Motor neuron (in vitro differentiated cells): ENCODE results near the gene KCNIP3. TPM values are rescaled to one million over a fixed set of nuclear protein-coding genes. Genes with fewer than 3 reads are reported as not detected.

ENCODE experiments used
- ATAC-seq, 8 experiments: fragments of 200-7000 bp; cut with Tn5 transposase; replicated peaks in 6 of 8; 2 replicates each; pipeline ENCODE4 v1.8.0; 2021; ENCODE audit warnings: mild to moderate bottlenecking in 8 of 8, moderate library complexity in 8 of 8
- H3K27ac ChIP-seq, 2 donors: fragments of 250-450 bp; sonication (Bioruptor Pico); 2 replicates each; pipeline ENCODE4 v1.9.0; 2021; ENCODE audit warnings: antibody characterized with exemption in 2 of 2, mild to moderate bottlenecking in 2 of 2, moderate library complexity in 1 of 2
- H3K4me1 ChIP-seq, 2 donors: fragments of 250-450 bp; sonication (Bioruptor Pico); replicated peaks in 1 of 2; 2 replicates each; pipeline ENCODE4 v1.6.1; 2021; ENCODE audit warnings: antibody characterized with exemption in 2 of 2, mild to moderate bottlenecking in 2 of 2, moderate library complexity in 1 of 2
- H3K4me3 ChIP-seq, 5 donors: fragments of 250-450 bp; sonication (Bioruptor Pico); 2 replicates each; pipeline ENCODE4 v1.9.0; 2021; ENCODE audit warnings: antibody characterized with exemption in 5 of 5, mild to moderate bottlenecking in 5 of 5, moderate library complexity in 4 of 5
- WGBS, 10 experiments: fragments of 450-650 bp; shearing (Covaris generic); methylation state at CpG; one replicate each; pipeline ENCODE4 v1.0.0; 2022; 5-methylcytosine and 5-hydroxymethylcytosine counted together
- in situ Hi-C, 9 experiments: fragments of 400-800 bp; cut with MboI; loops; one replicate each; pipeline ENCODE4 v1.15.0; 2021; ENCODE audit warnings: low sequenced_read_pairs in 9 of 9, low pct_unique_long_range_greater_than_20kb in 2 of 9; ENCODE audit not compliant: unreplicated experiment in 9 of 9
- total RNA-seq, 8 experiments: library from RNA; unstranded; fragments of 300-600 nt; gene quantifications; 2 replicates each; pipeline versions ENCODE4 v1.2.3 to v1.2.4, GENCODE V29; 2022

The KCNIP3 gene
- total RNA-seq, 8 experiments from 2014 or later = 0.51 to 5.3 (median 1.8) TPM

DNA sequence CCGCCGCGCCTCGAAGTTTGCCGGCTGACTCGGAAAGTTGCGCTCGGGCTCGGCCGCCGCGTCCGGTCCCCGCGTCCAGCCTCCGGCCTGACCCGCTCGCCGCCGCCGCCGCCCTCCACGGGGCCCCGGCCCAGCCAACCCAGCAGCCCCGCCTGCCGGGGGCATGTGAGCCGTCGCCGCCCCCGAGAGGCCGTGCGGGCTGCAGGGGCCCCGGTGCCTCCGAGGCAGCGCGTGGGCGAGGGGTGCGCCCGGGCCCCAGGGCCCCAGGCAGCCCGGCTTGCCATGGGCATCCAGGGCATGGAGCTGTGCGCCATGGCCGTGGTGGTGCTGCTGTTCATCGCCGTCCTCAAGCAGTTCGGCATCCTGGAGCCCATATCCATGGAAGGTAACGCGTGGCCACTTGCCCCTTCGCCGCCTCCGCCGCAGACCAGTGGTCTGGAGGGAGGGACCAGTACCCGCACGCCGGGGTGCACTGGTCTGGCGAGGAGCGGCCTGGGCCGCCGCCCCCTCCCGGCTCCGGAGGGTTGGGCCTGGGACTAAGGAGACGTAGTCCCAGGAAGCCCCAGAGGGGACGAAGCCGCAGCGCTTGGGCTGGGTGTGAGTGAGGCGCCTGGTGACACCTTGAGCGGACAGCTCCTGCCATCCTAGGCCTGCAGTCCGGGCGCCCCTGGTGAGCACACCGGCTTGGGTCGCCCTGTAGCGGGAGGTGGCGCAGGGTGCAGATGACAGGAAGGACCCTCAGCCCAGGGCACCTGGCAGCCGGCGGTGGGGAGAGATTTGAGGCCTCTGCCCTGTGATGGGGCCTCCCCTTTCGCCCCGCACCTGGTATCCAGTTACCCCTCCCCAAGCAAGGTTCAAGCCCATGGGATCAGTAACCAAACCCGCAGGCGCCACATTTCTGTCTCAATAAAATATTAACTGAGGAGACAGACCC lies 49.9 kb downstream of the KCNIP3 start:
- WGBS, 10 experiments = 10 to 100% (median 83%) methylated on average over 1 to 6 of the region's 78 CpGs; no CpG with 5 or more reads in 5 of the 10 experiments
- Histone ChIP-seq H3K4me1 (no peaks in the 10 kb centered on the region), H3K27ac (no peak overlapping the region), H3K4me3 (peak overlapping the region; percentile 35 to 39 (median 38))
- ATAC-seq = peak in 6 of 8 experiments; percentile 6 to 10 (median 8)
- in situ Hi-C loops = no loop called here

DNA sequence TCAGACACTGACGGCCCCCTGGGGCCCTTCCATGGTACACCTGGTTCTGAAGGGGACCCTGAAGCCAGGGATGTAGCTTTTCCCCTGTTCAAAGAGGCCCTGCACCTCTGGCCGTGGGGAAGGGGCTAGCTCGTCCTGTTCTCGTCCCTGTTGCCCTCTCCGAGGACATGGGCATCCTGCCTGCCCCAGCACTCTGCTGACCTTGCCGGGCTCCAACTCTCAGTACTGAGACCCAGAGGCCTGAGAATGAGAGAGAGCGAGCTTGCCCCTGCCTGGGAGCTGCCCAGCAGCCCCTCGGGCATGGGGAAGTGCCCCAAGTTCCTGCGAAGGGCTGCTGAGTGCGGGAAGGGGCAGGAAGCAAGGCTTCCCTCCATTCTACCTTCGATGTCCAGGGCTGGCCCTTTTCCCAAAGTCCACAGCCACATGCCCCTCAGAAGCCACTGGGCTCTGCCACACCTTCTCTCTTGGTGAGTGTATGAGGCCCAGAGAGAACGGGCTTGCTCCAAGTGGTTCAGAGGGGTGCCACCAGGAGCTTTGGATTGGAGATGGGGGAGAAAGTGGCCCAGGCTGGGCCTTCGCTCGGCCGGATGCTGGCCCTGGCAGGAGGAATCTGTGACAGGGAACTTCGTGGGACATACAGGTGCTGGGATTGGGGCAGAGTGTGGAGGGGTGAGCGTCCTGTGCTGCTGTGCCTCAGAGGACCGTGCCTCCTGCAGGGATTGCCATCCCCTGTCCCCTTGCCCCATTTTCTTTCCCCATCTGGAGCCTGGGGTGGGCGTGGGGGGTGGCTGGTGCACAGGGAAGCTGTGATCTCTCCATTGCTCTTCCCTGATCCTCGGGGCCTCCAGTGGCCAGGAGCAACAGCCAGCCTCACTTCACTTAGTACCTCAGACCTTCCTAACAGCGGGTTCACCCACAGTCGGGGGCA lies 50.8 kb downstream of the KCNIP3 start:
- WGBS, 10 experiments = 80 to 100% (median 100%) methylated on average over 1 to 3 of the region's 22 CpGs; no CpG with 5 or more reads in 3 of the 10 experiments
- in situ Hi-C loops = no loop called here
- Histone ChIP-seq H3K4me1 (no peaks in the 10 kb centered on the region), H3K4me3 (no peak overlapping the region), H3K27ac (no peak overlapping the region)
- no peak for ATAC-seq

DNA sequence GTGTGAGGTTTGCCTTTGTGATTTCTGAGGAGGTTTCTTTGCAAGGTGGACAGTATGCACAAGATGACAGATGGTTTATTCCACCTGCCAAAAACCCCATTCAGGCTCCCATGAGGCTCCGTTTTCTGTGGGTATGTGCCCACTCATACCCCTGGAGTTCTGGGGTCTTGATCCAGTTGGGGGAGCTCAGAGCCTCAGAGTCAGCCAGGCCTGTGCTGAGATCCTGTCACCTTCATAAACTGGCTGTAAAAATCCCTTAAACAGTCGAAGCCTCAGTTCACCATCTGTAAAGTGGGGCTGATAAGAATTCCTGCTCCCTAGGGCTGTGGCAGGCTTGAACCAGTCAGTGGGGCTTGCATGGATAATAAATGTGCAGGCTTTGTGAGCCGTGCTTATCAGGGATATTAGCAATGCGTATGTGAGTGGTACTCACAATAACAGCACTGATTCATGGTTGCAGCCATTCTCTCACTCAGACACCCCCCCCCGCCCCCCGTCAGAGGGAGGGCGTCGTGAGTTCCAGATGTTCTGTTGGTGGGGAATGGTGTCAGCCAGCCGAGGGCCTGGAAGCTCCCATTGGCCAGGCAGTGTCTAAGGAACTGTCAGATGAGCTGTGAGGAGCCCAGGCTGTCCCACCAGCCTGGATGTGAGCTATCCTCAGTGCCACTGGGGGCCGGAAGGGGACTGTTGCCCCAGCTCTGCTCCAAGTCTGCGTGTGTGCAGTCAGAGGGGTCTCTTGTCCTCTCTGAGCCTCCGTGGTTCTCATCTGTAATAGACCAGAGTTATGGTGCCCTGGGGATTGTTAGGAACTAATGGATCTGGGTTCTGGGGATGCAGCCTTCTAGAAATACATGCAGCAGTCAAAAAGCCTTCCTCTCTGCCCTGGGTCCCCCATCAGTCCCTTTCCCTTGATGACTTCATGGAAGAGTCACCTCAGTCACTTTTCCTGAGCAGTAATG lies 51.7 kb downstream of the KCNIP3 start:
- in situ Hi-C loops = no loop called here
- Histone ChIP-seq H3K27ac (no peak overlapping the region), H3K4me1 (no peaks in the 10 kb centered on the region), H3K4me3 (no peak overlapping the region)
- ATAC-seq = peak in 3 of 8 experiments; percentile 2 to 36 (median 28)
- WGBS, 10 experiments = 22 to 81% (median 61%) methylated on average over 1 to 5 of the region's 12 CpGs; no CpG with 5 or more reads in 4 of the 10 experiments

DNA sequence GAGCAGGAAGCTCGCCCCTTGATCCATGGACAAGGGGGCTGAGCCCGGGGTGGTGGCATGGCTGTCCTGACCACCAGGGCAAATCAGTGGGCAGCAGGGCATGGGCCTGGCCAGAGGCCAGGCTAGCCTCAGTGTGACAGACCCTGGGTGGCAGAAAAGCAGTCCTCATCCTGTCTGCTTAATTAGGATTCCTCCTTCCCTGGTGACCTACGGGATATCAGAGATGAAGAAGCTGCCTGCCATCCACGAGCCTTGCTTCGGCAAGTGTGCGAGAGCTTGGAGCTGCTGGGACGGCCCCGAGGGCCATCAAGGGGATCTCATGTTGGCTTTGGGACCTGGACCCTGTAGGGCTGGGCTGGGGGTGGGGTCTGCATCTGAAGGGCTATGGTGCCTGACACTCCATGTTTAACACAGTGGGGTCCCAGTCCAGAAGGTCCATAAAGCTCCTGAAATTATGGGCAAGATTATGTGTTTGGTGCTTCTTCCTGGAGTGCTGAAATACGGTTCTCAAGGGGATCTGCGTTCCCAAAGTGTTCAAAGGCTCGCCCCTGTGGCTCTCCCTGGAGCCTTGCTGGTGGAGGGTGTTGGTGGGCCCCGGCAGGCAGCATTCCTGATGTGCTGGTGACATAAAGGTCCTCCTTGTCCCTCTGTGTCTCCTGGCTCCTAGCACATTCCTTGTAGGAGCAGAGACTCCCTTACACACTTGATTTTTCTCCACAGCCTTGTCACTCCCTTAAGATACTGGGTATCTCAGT lies 52.6 kb downstream of the KCNIP3 start:
- ATAC-seq = no peak
- in situ Hi-C loops = no loop called here
- Histone ChIP-seq H3K4me3 (no peak overlapping the region), H3K27ac (no peak overlapping the region), H3K4me1 (no peaks in the 10 kb centered on the region)
- 57 to 100% (median 85%) methylated on average over 1 to 5 of the region's 12 CpGs; no CpG with 5 or more reads in 2 of the 10 experiments for WGBS, 10 experiments

DNA sequence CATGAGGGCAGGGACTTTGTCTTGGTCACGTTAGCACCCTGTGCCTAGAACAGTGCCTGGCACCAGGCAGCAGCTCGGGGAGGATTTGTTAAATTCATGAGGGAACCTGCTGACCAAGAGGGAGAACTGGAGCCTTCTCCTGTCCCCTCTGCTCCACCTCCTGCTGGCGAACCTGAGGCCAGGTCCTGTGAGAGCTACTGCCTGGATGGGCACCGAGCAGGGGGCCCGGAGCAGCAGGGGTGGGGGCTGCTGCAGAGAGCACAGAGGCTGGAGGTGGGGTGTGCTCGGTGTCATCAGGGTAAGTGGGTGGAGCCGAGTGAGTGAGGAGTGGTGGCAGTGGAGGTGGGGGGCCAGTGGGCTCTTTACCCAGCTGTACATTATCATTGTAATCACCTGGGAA lies 53.2 kb downstream of the KCNIP3 start:
- ATAC-seq = no peak
- Histone ChIP-seq H3K4me1 (no peaks in the 10 kb centered on the region), H3K27ac (no peak overlapping the region), H3K4me3 (no peak overlapping the region)
- WGBS, 10 experiments = 14 to 80% (median 20%) methylated on average over 1 to 2 of the region's 7 CpGs; no CpG with 5 or more reads in 7 of the 10 experiments
- in situ Hi-C loops = no loop called here

- in situ Hi-C loops = no loop called here
- no peak for ATAC-seq
- H3K27ac ChIP-seq = no peak overlapping the region
These were observed 53.8 kb downstream of the KCNIP3 start for GRCh38 chr2:95350774-95351597.

GRCh38 chr2:95351598-95351915 lies 54.4 kb downstream of the KCNIP3 start:
- Histone ChIP-seq H3K27ac (no peak overlapping the region), H3K4me3 (no peak overlapping the region), H3K4me1 (no peaks in the 10 kb centered on the region)
- WGBS, 10 experiments = 46 to 100% (median 83%) methylated on average over 1 to 4 of the region's 4 CpGs; no CpG with 5 or more reads in 3 of the 10 experiments
- in situ Hi-C loops = no loop called here
- ATAC-seq = no peak

More at GRCh38 chr2:95350774-95351597, 53.8 kb downstream of the KCNIP3 start:
- Histone ChIP-seq H3K4me1 (no peaks in the 10 kb centered on the region), H3K4me3 (no peak overlapping the region)
- WGBS, 10 experiments = 76 to 100% (median 85%) methylated on average over 1 to 4 of the region's 13 CpGs; no CpG with 5 or more reads in 2 of the 10 experiments

- ATAC-seq = no peak
- Histone ChIP-seq H3K4me1 (no peaks in the 10 kb centered on the region), H3K4me3 (no peak overlapping the region), H3K27ac (no peak overlapping the region)
- in situ Hi-C loops = no loop called here
- no CpG with 5 or more reads among the region's 6 CpGs for WGBS, 10 experiments
These were observed 55.3 kb downstream of the KCNIP3 start for GRCh38 chr2:95352310-95353054.

DNA sequence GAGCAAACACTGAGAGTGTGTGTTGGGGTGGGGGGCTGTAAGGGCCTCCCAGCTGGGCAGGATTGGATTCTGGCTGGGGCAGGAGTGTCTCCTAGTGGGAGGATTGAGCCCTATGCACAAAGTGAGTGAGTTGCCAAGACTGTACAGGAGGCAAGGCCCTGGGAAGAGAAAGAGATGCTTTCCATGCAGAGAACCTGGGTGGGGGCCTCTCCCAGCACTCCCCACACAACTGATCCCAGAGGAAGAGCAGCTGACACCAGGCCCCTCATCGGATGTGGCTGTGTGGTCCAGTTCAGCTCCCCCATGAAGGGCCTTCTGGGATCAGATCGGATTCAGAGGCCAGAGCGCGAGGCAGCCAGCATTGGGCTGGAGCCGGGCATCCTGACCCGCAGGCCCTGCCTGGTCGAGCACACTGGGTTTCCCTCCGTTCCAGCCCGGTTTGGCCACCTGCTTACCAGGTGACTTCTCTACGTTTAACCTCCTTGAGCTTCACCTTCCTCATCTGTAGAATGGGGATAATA lies 56.0 kb downstream of the KCNIP3 start:
- in situ Hi-C loops = no loop called here
- 75 to 93% (median 81%) methylated on average over 3 to 9 of the region's 10 CpGs; no CpG with 5 or more reads in 6 of the 10 experiments for WGBS, 10 experiments
- Histone ChIP-seq H3K4me1 (no peaks in the 10 kb centered on the region), H3K27ac (no peak overlapping the region), H3K4me3 (no peak overlapping the region)
- ATAC-seq = no peak

GRCh38 chr2:95353613-95354468 lies 56.7 kb downstream of the KCNIP3 start:
- Histone ChIP-seq H3K4me3 (no peak overlapping the region), H3K4me1 (no peaks in the 10 kb centered on the region), H3K27ac (no peak overlapping the region)
- in situ Hi-C loops = no loop called here
- 51 to 84% (median 71%) methylated on average over 2 to 14 of the region's 22 CpGs; no CpG with 5 or more reads in 4 of the 10 experiments for WGBS, 10 experiments
- no peak for ATAC-seq
